ENCODE results near the gene CCDC188.

Gene CCDC188

DNA sequence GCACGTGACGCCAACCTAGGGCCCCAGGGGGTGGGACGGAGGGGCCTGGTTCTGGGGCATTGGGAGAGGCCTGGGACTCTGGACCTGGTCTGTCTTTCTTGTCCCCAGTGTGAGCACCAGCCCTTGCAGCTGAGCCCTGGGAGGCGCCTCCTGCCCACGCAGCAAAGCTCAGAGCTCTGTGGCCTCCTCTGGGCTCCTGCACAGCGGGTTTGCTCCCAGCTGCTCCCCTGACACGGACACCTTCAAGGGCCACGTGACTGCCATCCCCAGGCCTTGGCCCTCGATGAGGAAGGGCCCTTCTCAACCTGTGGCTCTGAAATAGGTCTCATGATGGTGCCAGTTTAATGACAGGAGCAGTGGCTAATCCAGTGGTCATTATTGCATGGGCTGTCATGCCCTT is 31.5 kb upstream of the CCDC188 start:
- Histone ChIP-seq H3K27me3 (ENCODE audit: insufficient read depth, low read depth, severe bottlenecking) (no peaks in the 10 kb centered on the region), H3K9me3 (ENCODE audit: severe bottlenecking) (no peaks in the 10 kb centered on the region), H3K4me3 (ENCODE audit: low read depth, low read length) (no peak overlapping the region), H3K27ac (no peak overlapping the region), H3K36me3 (no peaks in the 10 kb centered on the region)
- no peak for DNase-seq
- TF ChIP-seq, protein P1, sequence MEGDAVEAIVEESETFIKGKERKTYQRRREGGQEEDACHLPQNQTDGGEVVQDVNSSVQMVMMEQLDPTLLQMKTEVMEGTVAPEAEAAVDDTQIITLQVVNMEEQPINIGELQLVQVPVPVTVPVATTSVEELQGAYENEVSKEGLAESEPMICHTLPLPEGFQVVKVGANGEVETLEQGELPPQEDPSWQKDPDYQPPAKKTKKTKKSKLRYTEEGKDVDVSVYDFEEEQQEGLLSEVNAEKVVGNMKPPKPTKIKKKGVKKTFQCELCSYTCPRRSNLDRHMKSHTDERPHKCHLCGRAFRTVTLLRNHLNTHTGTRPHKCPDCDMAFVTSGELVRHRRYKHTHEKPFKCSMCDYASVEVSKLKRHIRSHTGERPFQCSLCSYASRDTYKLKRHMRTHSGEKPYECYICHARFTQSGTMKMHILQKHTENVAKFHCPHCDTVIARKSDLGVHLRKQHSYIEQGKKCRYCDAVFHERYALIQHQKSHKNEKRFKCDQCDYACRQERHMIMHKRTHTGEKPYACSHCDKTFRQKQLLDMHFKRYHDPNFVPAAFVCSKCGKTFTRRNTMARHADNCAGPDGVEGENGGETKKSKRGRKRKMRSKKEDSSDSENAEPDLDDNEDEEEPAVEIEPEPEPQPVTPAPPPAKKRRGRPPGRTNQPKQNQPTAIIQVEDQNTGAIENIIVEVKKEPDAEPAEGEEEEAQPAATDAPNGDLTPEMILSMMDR (IDR thresholded peaks at IDR 0.05; ENCODE audit: low read depth, low read length) = no peak

DNA sequence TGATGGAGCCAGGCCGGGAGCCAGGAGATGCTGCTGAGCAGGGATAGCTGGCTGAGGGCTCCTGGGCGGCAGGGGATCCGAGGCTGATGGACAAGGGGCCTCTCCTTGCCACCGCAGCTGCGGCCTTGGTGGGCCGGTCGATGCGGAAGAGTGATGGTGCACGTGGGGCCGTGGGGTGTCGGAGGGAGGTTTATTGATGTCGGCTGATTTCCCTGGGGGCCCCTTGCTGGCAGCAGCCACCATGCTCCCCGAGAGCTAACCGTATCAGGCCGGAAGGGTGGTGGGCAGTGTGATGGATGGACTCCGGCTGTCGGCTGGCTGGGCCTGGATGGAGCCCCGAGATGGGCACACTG is 31.0 kb upstream of the CCDC188 start:
- Histone ChIP-seq H3K9me3 (ENCODE audit: severe bottlenecking) (no peaks in the 10 kb centered on the region), H3K4me3 (ENCODE audit: low read depth, low read length) (no peak overlapping the region), H3K36me3 (no peaks in the 10 kb centered on the region), H3K27ac (no peak overlapping the region), H3K27me3 (ENCODE audit: insufficient read depth, low read depth, severe bottlenecking) (no peaks in the 10 kb centered on the region)
- TF ChIP-seq, protein P1 (IDR thresholded peaks at IDR 0.05; ENCODE audit: low read depth, low read length) = no peak
- no peak for DNase-seq

DNA sequence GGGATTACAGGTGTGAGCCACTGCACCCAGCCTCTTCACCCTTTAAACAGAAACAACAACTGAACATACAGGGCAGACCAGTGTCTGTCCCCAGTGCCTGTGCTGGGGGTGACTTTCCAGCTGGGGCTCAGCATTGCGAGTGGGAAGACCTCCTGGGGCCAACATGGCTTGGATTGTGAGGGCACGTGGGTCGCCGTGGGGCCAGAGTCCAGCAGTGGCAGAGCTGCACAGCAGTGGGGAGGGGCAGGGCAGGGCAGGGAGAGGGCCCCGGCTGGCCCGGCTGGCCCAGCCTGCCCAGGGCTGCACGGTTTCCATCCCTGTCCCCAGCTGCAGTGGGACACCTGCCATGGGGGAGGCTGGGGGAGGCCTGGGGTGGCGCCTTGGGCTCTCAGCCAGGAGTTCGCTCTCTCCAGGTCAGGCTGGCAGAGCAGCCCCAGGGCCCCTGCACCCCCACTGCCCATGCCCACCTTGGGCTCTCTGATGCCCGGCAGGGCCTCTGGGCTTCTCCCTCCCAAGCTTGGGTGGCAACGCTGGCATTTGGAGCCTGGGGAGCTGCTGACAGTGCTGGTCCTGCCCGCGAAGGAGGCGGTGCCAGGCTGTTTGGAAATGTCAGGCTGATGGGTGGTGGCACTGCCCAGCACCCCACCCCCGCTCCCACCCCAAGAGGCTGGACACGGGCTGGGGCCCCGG is 30.5 kb upstream of the CCDC188 start:
- Histone ChIP-seq H3K4me3 (ENCODE audit: low read depth, low read length) (no peak overlapping the region), H3K27ac (no peak overlapping the region), H3K27me3 (ENCODE audit: insufficient read depth, low read depth, severe bottlenecking) (no peaks in the 10 kb centered on the region), H3K36me3 (no peaks in the 10 kb centered on the region), H3K9me3 (ENCODE audit: severe bottlenecking) (no peaks in the 10 kb centered on the region)
- DNase-seq = no peak
- TF ChIP-seq, protein P1 (IDR thresholded peaks at IDR 0.05; ENCODE audit: low read depth, low read length) = no peak

DNA sequence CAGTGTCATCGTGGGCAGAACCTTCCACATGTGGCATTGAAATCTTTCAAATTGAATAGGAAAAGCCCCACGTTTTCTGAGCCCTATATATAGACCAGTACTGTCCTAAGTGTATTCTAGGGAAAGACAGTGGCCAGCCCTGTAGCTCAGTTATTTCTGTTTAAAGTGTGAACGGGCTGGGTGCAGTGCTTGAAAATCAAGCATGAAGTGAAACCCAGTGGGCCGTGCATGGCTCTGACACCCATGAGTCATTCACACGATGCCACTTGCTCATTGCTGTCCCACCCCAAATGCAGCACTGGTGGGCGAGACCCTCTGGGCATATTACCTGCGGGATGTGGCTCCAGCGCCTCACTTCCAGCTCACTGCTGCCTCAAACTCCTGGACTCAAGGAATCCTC is 29.8 kb upstream of the CCDC188 start:
- TF ChIP-seq, protein P1 (IDR thresholded peaks at IDR 0.05; ENCODE audit: low read depth, low read length) = no peak
- Histone ChIP-seq H3K4me3 (ENCODE audit: low read depth, low read length) (no peak overlapping the region), H3K27ac (no peak overlapping the region), H3K27me3 (ENCODE audit: insufficient read depth, low read depth, severe bottlenecking) (no peaks in the 10 kb centered on the region), H3K9me3 (ENCODE audit: severe bottlenecking) (no peaks in the 10 kb centered on the region), H3K36me3 (no peaks in the 10 kb centered on the region)
- DNase-seq = no peak

DNA sequence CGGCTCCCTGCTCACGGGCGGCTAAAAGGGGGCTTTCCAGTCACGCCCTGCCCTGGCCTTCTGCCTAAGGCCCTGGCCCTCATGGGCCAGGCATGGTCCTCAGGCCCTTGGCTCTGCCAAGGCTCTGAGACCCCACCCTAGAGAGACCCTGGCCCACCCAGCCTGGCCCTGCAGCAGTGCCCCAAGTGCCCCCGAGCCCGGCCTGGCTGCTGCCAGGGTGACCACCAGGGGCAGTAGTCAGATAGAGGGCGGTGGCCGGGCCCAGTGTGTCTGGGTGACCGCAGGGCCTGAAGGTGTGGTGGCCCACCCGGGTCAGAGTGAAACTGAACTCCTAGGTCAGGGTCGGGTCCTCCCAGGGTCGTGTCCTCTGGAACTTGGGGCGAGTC is 29.4 kb upstream of the CCDC188 start:
- Histone ChIP-seq H3K27ac (no peak overlapping the region), H3K27me3 (ENCODE audit: insufficient read depth, low read depth, severe bottlenecking) (no peaks in the 10 kb centered on the region), H3K36me3 (no peaks in the 10 kb centered on the region), H3K4me3 (ENCODE audit: low read depth, low read length) (no peak overlapping the region), H3K9me3 (ENCODE audit: severe bottlenecking) (no peaks in the 10 kb centered on the region)
- peak; percentile 38 for DNase-seq
- TF ChIP-seq, protein P1 (IDR thresholded peaks at IDR 0.05; ENCODE audit: low read depth, low read length) = peak; percentile 55

Measured in WERI-Rb-1 (cell line).